ENCODE results near the gene LRRC49. TPM values are rescaled to one million over a fixed set of nuclear protein-coding genes. Genes with fewer than 3 reads are reported as not detected.
"Not testable (repeated sequence)": the region's sequence is repeated elsewhere in the genome, so short reads cannot be mapped to it uniquely, and the experiment has no call there.

LRRC49 gene
- total RNA-seq, 1 experiment from 2014 or later, result 8.3 TPM

GRCh38 chr15:70936326-70936725 is 43.7 kb downstream of the LRRC49 start:
- H3K4me3 Mint-ChIP-seq, result no peak overlapping the region
- TF ChIP-seq, protein P1, sequence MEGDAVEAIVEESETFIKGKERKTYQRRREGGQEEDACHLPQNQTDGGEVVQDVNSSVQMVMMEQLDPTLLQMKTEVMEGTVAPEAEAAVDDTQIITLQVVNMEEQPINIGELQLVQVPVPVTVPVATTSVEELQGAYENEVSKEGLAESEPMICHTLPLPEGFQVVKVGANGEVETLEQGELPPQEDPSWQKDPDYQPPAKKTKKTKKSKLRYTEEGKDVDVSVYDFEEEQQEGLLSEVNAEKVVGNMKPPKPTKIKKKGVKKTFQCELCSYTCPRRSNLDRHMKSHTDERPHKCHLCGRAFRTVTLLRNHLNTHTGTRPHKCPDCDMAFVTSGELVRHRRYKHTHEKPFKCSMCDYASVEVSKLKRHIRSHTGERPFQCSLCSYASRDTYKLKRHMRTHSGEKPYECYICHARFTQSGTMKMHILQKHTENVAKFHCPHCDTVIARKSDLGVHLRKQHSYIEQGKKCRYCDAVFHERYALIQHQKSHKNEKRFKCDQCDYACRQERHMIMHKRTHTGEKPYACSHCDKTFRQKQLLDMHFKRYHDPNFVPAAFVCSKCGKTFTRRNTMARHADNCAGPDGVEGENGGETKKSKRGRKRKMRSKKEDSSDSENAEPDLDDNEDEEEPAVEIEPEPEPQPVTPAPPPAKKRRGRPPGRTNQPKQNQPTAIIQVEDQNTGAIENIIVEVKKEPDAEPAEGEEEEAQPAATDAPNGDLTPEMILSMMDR (conservative IDR thresholded peaks at IDR 0.05), result no peak
- no peak overlapping the region for H3K23ac ChIP-seq (ENCODE audit: insufficient read length, low read depth, low read length)

GRCh38 chr15:70943285-70943684 is 50.7 kb downstream of the LRRC49 start:
- H3K14ac ChIP-seq (ENCODE audit: insufficient read depth, low read length); H4K20me1 ChIP-seq (ENCODE audit: control insufficient read depth, insufficient read depth, insufficient read length); H3K23me2 ChIP-seq (ENCODE audit: insufficient read length, low read depth, low read length, poor library complexity, severe bottlenecking); H3K27ac ChIP-seq (ENCODE audit: insufficient read length, low read depth, low read length); H4K5ac ChIP-seq (ENCODE audit: insufficient read length, low read depth, low read length); H3K9me3 Mint-ChIP-seq; H3K9ac ChIP-seq (ENCODE audit: extremely low read depth, insufficient read length, low read length); H4K91ac ChIP-seq (ENCODE audit: insufficient read length, low read depth, low read length); H3K4me1 ChIP-seq (ENCODE audit: insufficient read depth, low read length); H4K8ac ChIP-seq (replicated peaks; ENCODE audit: insufficient read length, low read depth, low read length); H3K56ac ChIP-seq (ENCODE audit: insufficient read length, low read depth, low read length); H3K9me3 ChIP-seq (ENCODE audit: control insufficient read depth, low read depth, low read length); H3T11ph ChIP-seq (ENCODE audit: low read length); H3K4me3 Mint-ChIP-seq; H3K4me2 ChIP-seq (ENCODE audit: insufficient read depth, insufficient read length, low read length); H3K36me3 Mint-ChIP-seq (ENCODE audit: insufficient read depth in 1 of 3, low read depth in 3 of 3); H3K27me3 ChIP-seq (ENCODE audit: insufficient read depth, low read length); H3K18ac ChIP-seq (ENCODE audit: insufficient read length, low read depth, low read length); H3K79me1 ChIP-seq (ENCODE audit: insufficient read depth, low read depth, low read length, poor library complexity, severe bottlenecking); H2BK12ac ChIP-seq (ENCODE audit: insufficient read length, low read depth, low read length); H2BK5ac ChIP-seq (ENCODE audit: insufficient read length, low read length); H2AFZ ChIP-seq (ENCODE audit: low read length); H3K27ac Mint-ChIP-seq; DNase-seq; H3K4me1 Mint-ChIP-seq; H3K27me3 Mint-ChIP-seq (ENCODE audit: low read depth); H3K79me2 ChIP-seq (ENCODE audit: insufficient read depth, low read length); H2BK120ac ChIP-seq (ENCODE audit: low read depth, low read length, poor library complexity, severe bottlenecking); H3K23ac ChIP-seq (ENCODE audit: insufficient read length, low read depth, low read length); H2BK20ac ChIP-seq (ENCODE audit: low read depth, low read length, poor library complexity, severe bottlenecking); H3K4ac ChIP-seq (ENCODE audit: low read depth, low read length); H2AK5ac ChIP-seq (ENCODE audit: insufficient read length, low read length); H2BK15ac ChIP-seq (ENCODE audit: low read depth, low read length): not testable (repeated sequence)
- no CpG with 5 or more reads among the region's 2 CpGs for WGBS (ENCODE audit: extremely low coverage, insufficient read length, low lambda C conversion rate)

More at GRCh38 chr15:70936326-70936725, 43.7 kb downstream of the LRRC49 start:
- Histone ChIP-seq H3K4me2 (ENCODE audit: insufficient read depth, insufficient read length, low read length) (no peak overlapping the region), H2AK5ac (ENCODE audit: insufficient read length, low read length) (no peak overlapping the region), H3K18ac (ENCODE audit: insufficient read length, low read depth, low read length) (no peak overlapping the region), H3K23me2 (ENCODE audit: insufficient read length, low read depth, low read length, poor library complexity, severe bottlenecking) (no peaks in the 10 kb centered on the region), H3K27me3 (ENCODE audit: insufficient read depth, low read length) (no peaks in the 10 kb centered on the region), H4K20me1 (ENCODE audit: control insufficient read depth, insufficient read depth, insufficient read length) (no peaks in the 10 kb centered on the region), H3K56ac (ENCODE audit: insufficient read length, low read depth, low read length) (no peak overlapping the region), H3K79me2 (ENCODE audit: insufficient read depth, low read length) (no peaks in the 10 kb centered on the region), H3K27ac (ENCODE audit: insufficient read length, low read depth, low read length) (no peak overlapping the region), H2BK15ac (ENCODE audit: low read depth, low read length) (no peak overlapping the region), H2BK5ac (ENCODE audit: insufficient read length, low read length) (no peak overlapping the region), H3T11ph (ENCODE audit: low read length) (no peak overlapping the region), H3K79me1 (ENCODE audit: insufficient read depth, low read depth, low read length, poor library complexity, severe bottlenecking) (no peaks in the 10 kb centered on the region), H4K5ac (ENCODE audit: insufficient read length, low read depth, low read length) (no peak overlapping the region), H4K91ac (ENCODE audit: insufficient read length, low read depth, low read length) (no peak overlapping the region), H2BK120ac (ENCODE audit: low read depth, low read length, poor library complexity, severe bottlenecking) (no peak overlapping the region), H2BK12ac (ENCODE audit: insufficient read length, low read depth, low read length) (no peak overlapping the region), H2BK20ac (ENCODE audit: low read depth, low read length, poor library complexity, severe bottlenecking) (no peak overlapping the region), H3K9me3 (ENCODE audit: control insufficient read depth, low read depth, low read length) (no peaks in the 10 kb centered on the region), H3K4ac (ENCODE audit: low read depth, low read length) (no peak overlapping the region), H3K9ac (ENCODE audit: extremely low read depth, insufficient read length, low read length) (no peak overlapping the region), H4K8ac (replicated peaks; ENCODE audit: insufficient read length, low read depth, low read length) (no peak overlapping the region), H3K4me1 (ENCODE audit: insufficient read depth, low read length) (no peaks in the 10 kb centered on the region), H3K14ac (ENCODE audit: insufficient read depth, low read length) (no peak overlapping the region), H2AFZ (ENCODE audit: low read length) (no peak overlapping the region)
- Mint-ChIP-seq H3K27me3 (ENCODE audit: low read depth) (no peaks in the 10 kb centered on the region), H3K4me1 (no peaks in the 10 kb centered on the region), H3K9me3 (no peaks in the 10 kb centered on the region), H3K27ac (no peak overlapping the region), H3K36me3 (ENCODE audit: insufficient read depth in 1 of 3, low read depth in 3 of 3) (no peaks in the 10 kb centered on the region)
- WGBS (ENCODE audit: extremely low coverage, insufficient read length, low lambda C conversion rate), result no CpG with 5 or more reads among the region's 4 CpGs
- DNase-seq, result no peak
